ENCODE results near the gene CHSY3.

DNA sequence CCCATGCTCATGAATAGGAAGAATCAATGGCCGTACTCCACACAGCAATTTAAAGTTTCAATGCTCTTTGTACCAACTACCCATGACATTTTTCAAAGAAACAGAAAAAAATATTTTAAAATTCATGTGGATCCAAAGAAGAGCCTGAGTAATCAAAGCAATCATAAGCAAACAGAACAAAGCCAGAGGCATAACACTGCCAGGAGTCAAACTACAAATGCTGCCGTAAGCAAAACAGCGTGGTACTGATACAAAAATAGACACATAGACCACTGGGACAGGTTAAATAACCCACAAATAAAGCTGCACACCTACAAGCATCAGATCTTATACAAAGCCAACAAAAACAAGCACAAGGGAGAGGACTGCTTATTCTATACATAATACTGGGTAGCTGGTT is 107.7 kb downstream of the CHSY3 start:
- TF ChIP-seq EP300 (IDR thresholded peaks at IDR 0.05; ENCODE audit: borderline replicate concordance): no peak
- TF ChIP-seq, protein P1, sequence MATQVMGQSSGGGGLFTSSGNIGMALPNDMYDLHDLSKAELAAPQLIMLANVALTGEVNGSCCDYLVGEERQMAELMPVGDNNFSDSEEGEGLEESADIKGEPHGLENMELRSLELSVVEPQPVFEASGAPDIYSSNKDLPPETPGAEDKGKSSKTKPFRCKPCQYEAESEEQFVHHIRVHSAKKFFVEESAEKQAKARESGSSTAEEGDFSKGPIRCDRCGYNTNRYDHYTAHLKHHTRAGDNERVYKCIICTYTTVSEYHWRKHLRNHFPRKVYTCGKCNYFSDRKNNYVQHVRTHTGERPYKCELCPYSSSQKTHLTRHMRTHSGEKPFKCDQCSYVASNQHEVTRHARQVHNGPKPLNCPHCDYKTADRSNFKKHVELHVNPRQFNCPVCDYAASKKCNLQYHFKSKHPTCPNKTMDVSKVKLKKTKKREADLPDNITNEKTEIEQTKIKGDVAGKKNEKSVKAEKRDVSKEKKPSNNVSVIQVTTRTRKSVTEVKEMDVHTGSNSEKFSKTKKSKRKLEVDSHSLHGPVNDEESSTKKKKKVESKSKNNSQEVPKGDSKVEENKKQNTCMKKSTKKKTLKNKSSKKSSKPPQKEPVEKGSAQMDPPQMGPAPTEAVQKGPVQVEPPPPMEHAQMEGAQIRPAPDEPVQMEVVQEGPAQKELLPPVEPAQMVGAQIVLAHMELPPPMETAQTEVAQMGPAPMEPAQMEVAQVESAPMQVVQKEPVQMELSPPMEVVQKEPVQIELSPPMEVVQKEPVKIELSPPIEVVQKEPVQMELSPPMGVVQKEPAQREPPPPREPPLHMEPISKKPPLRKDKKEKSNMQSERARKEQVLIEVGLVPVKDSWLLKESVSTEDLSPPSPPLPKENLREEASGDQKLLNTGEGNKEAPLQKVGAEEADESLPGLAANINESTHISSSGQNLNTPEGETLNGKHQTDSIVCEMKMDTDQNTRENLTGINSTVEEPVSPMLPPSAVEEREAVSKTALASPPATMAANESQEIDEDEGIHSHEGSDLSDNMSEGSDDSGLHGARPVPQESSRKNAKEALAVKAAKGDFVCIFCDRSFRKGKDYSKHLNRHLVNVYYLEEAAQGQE (IDR thresholded peaks at IDR 0.05; ENCODE audit: low read depth): no peak

Data from Ishikawa (cell line).